CD14-positive monocyte (primary cell): ENCODE data around the gene CFAP20DC. TPM values are rescaled to one million over a fixed set of nuclear protein-coding genes. Genes with fewer than 3 reads are reported as not detected.

Experiments
- DNase-seq, 3 donors: peaks; one replicate each; pipeline ENCODE4 v3.0.0-alpha.2; 2011 to 2022
- H2AFZ ChIP-seq: 2 replicates; pipeline ENCODE4 v1.6.0; 2012; ENCODE audit warnings: mild to moderate bottlenecking, low read depth, low read length, inconsistent platforms; ENCODE audit not compliant: insufficient read depth, poor library complexity, severe bottlenecking
- H3K27ac ChIP-seq, 2 donors: 1 replicate in 1 of 2; 2 replicates in 1 of 2; pipeline ENCODE4 v1.5.1; 2012 to 2013; ENCODE audit warnings: low read length in 2 of 2, control low read depth in 1 of 2, inconsistent platforms in 1 of 2, low read depth in 1 of 2, mild to moderate bottlenecking in 1 of 2
- H3K27me3 ChIP-seq, 2 donors: one replicate each; pipeline versions ENCODE4 v1.6.0 to v1.6.1; 2011 to 2013; ENCODE audit warnings: low read length in 2 of 2; ENCODE audit not compliant: control insufficient read depth in 2 of 2, insufficient read depth in 2 of 2
- H3K36me3 ChIP-seq, 2 donors: replicated peaks in 1 of 2; 1 replicate in 1 of 2; 2 replicates in 1 of 2; pipeline versions ENCODE4 v1.5.1 to v1.6.1; 2012 to 2013; ENCODE audit warnings: low read length in 2 of 2, control low read depth in 1 of 2, inconsistent platforms in 1 of 2, mild to moderate bottlenecking in 1 of 2; ENCODE audit not compliant: insufficient read depth in 2 of 2, control insufficient read depth in 1 of 2
- H3K4me1 ChIP-seq, 2 donors: 1 replicate in 1 of 2; 2 replicates in 1 of 2; pipeline versions ENCODE4 v1.5.1 to v1.6.1; 2012 to 2013; ENCODE audit warnings: low read length in 2 of 2, control low read depth in 1 of 2, inconsistent platforms in 1 of 2, mild to moderate bottlenecking in 1 of 2, moderate library complexity in 1 of 2; ENCODE audit not compliant: insufficient read depth in 2 of 2, control insufficient read depth in 1 of 2
- H3K4me2 ChIP-seq: replicated peaks from 2 replicates; pipeline ENCODE3; 2012; ENCODE audit warnings: low read length, moderate library complexity, mild to moderate bottlenecking; ENCODE audit not compliant: poor library complexity, severe bottlenecking; ENCODE audit errors: extremely low read depth
- H3K4me3 ChIP-seq, 3 experiments: fragments of 200-600 bp in 1 of 3; sonication (generic) in 1 of 3; replicated peaks in 1 of 3; 1 replicate in 2 of 3; 2 replicates in 1 of 3; pipeline ENCODE4 v1.5.1; 2011 to 2013; ENCODE audit warnings: low read length in 3 of 3, mild to moderate bottlenecking in 3 of 3, control low read depth in 2 of 3, low read depth in 2 of 3, inconsistent platforms in 1 of 3, moderate library complexity in 1 of 3
- H3K79me2 ChIP-seq: 2 replicates; pipeline ENCODE4 v1.6.0; 2012; ENCODE audit warnings: mild to moderate bottlenecking, control low read depth, inconsistent platforms, low read length, moderate library complexity; ENCODE audit not compliant: insufficient read depth
- H3K9ac ChIP-seq: 2 replicates; pipeline ENCODE4 v1.6.0; 2017; ENCODE audit warnings: low read length, mild to moderate bottlenecking; ENCODE audit not compliant: insufficient read depth, poor library complexity, severe bottlenecking
- H3K9me3 ChIP-seq, 2 donors: replicated peaks in 1 of 2; 1 replicate in 1 of 2; 2 replicates in 1 of 2; pipeline versions ENCODE4 v1.5.1 to v1.6.1; 2012 to 2013; ENCODE audit warnings: low read length in 2 of 2, control low read depth in 1 of 2; ENCODE audit not compliant: control insufficient read depth in 1 of 2, insufficient read depth in 1 of 2
- H4K20me1 ChIP-seq: 2 replicates; pipeline ENCODE4 v1.6.0; 2012; ENCODE audit warnings: mild to moderate bottlenecking, low read length, control low read depth, moderate library complexity; ENCODE audit not compliant: insufficient read depth
- H3K27ac Mint-ChIP-seq, 7 donors: one replicate each; pipeline ENCODE4 v1.8.0; 2020; ENCODE audit warnings: mild to moderate bottlenecking in 7 of 7, mixed read lengths in 7 of 7, moderate library complexity in 6 of 7, inconsistent platforms in 2 of 7
- H3K27me3 Mint-ChIP-seq, 3 donors: one replicate each; pipeline ENCODE4 v1.8.0; 2021 to 2022; ENCODE audit warnings: low read depth in 3 of 3, mild to moderate bottlenecking in 3 of 3, mixed read lengths in 3 of 3, moderate library complexity in 3 of 3, inconsistent platforms in 1 of 3
- H3K36me3 Mint-ChIP-seq, 2 donors: one replicate each; pipeline ENCODE4 v1.8.0; 2020; ENCODE audit warnings: mixed read lengths in 2 of 2, inconsistent platforms in 1 of 2, mild to moderate bottlenecking in 1 of 2
- H3K4me1 Mint-ChIP-seq: one replicate; pipeline ENCODE4 v1.8.0; 2020; ENCODE audit warnings: mild to moderate bottlenecking, mixed read lengths
- H3K4me3 Mint-ChIP-seq, 2 donors: one replicate each; pipeline ENCODE4 v1.8.0; 2020; ENCODE audit warnings: mild to moderate bottlenecking in 2 of 2, mixed read lengths in 2 of 2, moderate library complexity in 1 of 2
- H3K9me3 Mint-ChIP-seq, 7 donors: one replicate each; pipeline ENCODE4 v1.8.0; 2020 to 2022; ENCODE audit warnings: mixed read lengths in 7 of 7, mild to moderate bottlenecking in 6 of 7, moderate library complexity in 6 of 7, inconsistent platforms in 2 of 7
- CTCF ChIP-seq: fragments of 200-600 bp; IDR thresholded peaks from one replicate; pipeline ENCODE4 v1.8.0; 2022; ENCODE audit warnings: antibody characterized with exemption, mild to moderate bottlenecking
- WGBS: methylation state at CpG from one replicate; pipeline ENCODE4 v1.1.5; 2013; ENCODE audit warnings: missing lambda C conversion rate; ENCODE audit not compliant: insufficient coverage; 5-methylcytosine and 5-hydroxymethylcytosine counted together
- intact Hi-C, 2 donors: fragments of 100-400 bp; cut with micrococcal nuclease; formaldehyde crosslinking; loops; one replicate each; pipeline versions ENCODE4 v1.15.0 to v1.15.1; 2023
- polyA plus RNA-seq, 3 donors: library from polyadenylated mRNA; depleted of rRNA in 1 of 3; unstranded in 2 of 3; stranded (reverse) in 1 of 3; fragments of 300-500 nt in 2 of 3; fragments of >200 nt in 1 of 3; fragmentation: Illumina TruSeq in 2 of 3; gene quantifications; 1 replicate in 2 of 3; 2 replicates in 1 of 3; pipeline ENCODE4 v1.2.3, GENCODE V29; 2012 to 2021

Gene CFAP20DC
- polyA plus RNA-seq, 3 donors, result not detected

- Mint-ChIP-seq H3K36me3 (no peaks in the 10 kb centered on the region), H3K9me3 (peaks cover 0 to 3% (median 0%) of the 10 kb centered on the region in 7 donors), H3K4me1 (peaks cover 8% of the 10 kb centered on the region), H3K27ac (no peak overlapping the region), H3K27me3 (peaks cover 0 to 2% (median 0%) of the 10 kb centered on the region in 3 donors), H3K4me3 (no peak overlapping the region)
- WGBS, result no CpG with 5 or more reads among the region's 2 CpGs
- TF ChIP-seq CTCF, result no peak
- H3K4me3 ChIP-seq, result no peak overlapping the region
- H3K36me3 ChIP-seq, result no peaks in the 10 kb centered on the region
- no peaks in the 10 kb centered on the region for H3K9me3 ChIP-seq
- H3K4me1 ChIP-seq, result peaks cover 0 to 6% of the 10 kb centered on the region in 2 donors
- no peaks in the 10 kb centered on the region for H3K27me3 ChIP-seq
- H3K4me2 ChIP-seq, result no peak overlapping the region
- no peak overlapping the region for H3K9ac ChIP-seq
- no peak for DNase-seq
- H4K20me1 ChIP-seq, result no peaks in the 10 kb centered on the region
- no peak overlapping the region for H2AFZ ChIP-seq
- no peaks in the 10 kb centered on the region for H3K79me2 ChIP-seq
- intact Hi-C loops, result no loop called here
- H3K27ac ChIP-seq, result no peak overlapping the region
These were observed 31.2 kb upstream of the CFAP20DC start for GRCh38 chr3:59081071-59081470.

DNA sequence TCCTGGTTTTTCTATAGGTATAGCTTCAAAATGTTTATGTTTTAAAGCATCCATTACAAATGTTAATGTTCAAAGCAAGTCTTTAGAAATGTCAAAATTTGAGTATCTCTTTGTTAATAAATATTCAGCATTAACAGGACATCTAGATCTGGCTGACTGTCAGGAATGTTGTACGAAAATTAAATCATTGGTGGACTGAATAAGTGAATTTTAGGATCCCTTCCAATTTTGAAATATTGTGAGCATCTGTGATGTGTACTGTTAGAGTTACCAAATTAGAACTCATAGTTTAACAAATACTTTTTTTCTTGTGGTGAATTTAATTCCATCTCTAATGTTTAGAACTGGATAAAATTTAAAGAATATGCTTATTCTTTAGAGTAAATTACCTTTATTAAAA is 30.1 kb upstream of the CFAP20DC start:
- Histone ChIP-seq H3K4me2 (no peak overlapping the region), H3K27me3 (no peaks in the 10 kb centered on the region), H3K4me1 (peaks cover 0 to 6% of the 10 kb centered on the region in 2 donors), H3K79me2 (no peaks in the 10 kb centered on the region), H4K20me1 (no peaks in the 10 kb centered on the region), H3K36me3 (no peaks in the 10 kb centered on the region), H3K4me3 (no peak overlapping the region), H2AFZ (no peak overlapping the region), H3K9me3 (no peaks in the 10 kb centered on the region), H3K9ac (no peak overlapping the region), H3K27ac (no peak overlapping the region)
- no peak for TF ChIP-seq CTCF
- no CpG with 5 or more reads among the region's 1 CpG for WGBS
- H3K4me3 Mint-ChIP-seq, result no peak overlapping the region
- peaks cover 0 to 2% (median 0%) of the 10 kb centered on the region in 7 donors for H3K9me3 Mint-ChIP-seq
- peaks cover 8% of the 10 kb centered on the region for H3K4me1 Mint-ChIP-seq
- peaks cover 0 to 2% (median 0%) of the 10 kb centered on the region in 3 donors for H3K27me3 Mint-ChIP-seq
- H3K36me3 Mint-ChIP-seq, result no peaks in the 10 kb centered on the region
- intact Hi-C loops, result no loop called here
- H3K27ac Mint-ChIP-seq, result no peak overlapping the region
- DNase-seq, result no peak
